ENCODE data around the gene ATP6V0A1. TPM values are rescaled to one million over a fixed set of nuclear protein-coding genes. Genes with fewer than 3 reads are reported as not detected.
A peak's percentile ranks its signal among the peaks of the same experiment; 100 is the strongest.

Gene ATP6V0A1
- total RNA-seq, 2 experiments from 2014 or later: 10.4 to 14.4 TPM

DNA sequence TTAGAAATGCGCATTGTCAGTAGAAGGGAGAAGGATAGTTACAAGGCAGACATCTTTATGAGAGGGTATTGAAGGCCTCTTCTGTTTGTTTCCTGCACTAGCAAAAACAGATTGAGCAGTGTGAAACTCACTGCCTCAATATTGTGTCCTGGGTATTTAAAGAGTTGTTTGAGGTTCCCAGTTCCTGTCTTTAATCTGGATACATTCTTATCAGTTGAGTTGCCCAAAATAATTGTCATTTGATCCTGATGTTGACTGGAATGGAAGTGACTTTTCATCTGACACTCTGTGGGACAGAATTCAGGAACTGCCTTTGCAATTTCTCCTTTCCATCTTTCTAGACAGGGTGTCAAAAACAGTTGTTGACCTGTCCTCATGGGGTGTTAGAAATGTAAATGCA, 1.7 kb downstream of the ATP6V0A1 start:
- ATAC-seq (ENCODE audit: poor library complexity): no peak
- Mint-ChIP-seq H3K4me3 (no peak overlapping the region), H3K9me3 (no peaks in the 10 kb centered on the region), H3K27ac (peak overlapping the region; percentile 85), H3K4me1 (ENCODE audit: low read depth) (peaks cover 47% of the 10 kb centered on the region), H3K36me3 (ENCODE audit: low read depth) (peaks cover 28% of the 10 kb centered on the region), H3K27me3 (no peaks in the 10 kb centered on the region)
- no peak overlapping the region for H3K4me3 ChIP-seq (ENCODE audit: low read length)
- H3K27ac ChIP-seq (ENCODE audit: low read depth in 1 of 2, low read length in 2 of 2): no peak overlapping the region
- no peaks in the 10 kb centered on the region for H3K27me3 ChIP-seq (ENCODE audit: control insufficient read depth in 1 of 2, insufficient read depth in 2 of 2, low read length in 2 of 2)
- no peaks in the 10 kb centered on the region for H3K9me3 ChIP-seq (ENCODE audit: control insufficient read depth in 1 of 2, insufficient read depth in 1 of 2, low read length in 2 of 2)
- DNase-seq: no peak
- POLR2A ChIA-PET: interaction anchor here (1.0 to 1.5 kb wide), 4 partner anchors 8 to 494 kb away, joined by 3 to 6 read pairs (median 3); partner anchors contain the start of genes CNP and STAT3
- TF ChIP-seq, protein P1, sequence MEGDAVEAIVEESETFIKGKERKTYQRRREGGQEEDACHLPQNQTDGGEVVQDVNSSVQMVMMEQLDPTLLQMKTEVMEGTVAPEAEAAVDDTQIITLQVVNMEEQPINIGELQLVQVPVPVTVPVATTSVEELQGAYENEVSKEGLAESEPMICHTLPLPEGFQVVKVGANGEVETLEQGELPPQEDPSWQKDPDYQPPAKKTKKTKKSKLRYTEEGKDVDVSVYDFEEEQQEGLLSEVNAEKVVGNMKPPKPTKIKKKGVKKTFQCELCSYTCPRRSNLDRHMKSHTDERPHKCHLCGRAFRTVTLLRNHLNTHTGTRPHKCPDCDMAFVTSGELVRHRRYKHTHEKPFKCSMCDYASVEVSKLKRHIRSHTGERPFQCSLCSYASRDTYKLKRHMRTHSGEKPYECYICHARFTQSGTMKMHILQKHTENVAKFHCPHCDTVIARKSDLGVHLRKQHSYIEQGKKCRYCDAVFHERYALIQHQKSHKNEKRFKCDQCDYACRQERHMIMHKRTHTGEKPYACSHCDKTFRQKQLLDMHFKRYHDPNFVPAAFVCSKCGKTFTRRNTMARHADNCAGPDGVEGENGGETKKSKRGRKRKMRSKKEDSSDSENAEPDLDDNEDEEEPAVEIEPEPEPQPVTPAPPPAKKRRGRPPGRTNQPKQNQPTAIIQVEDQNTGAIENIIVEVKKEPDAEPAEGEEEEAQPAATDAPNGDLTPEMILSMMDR (IDR thresholded peaks at IDR 0.05): no peak
- intact Hi-C loops (cut with DNase I, micrococcal nuclease): loop anchor here in 1 of 2 experiments (5.0 kb wide), 1 partner anchor 38 kb away; the partner anchor contains the start of gene CAVIN1
- peaks cover 45% of the 10 kb centered on the region for H3K4me1 ChIP-seq (ENCODE audit: insufficient read depth, low read length)
- CTCF ChIA-PET: interaction anchor here (0.8 to 1.3 kb wide), 3 partner anchors 9 to 231 kb away, joined by 3 read pairs; no protein-coding TSS in a partner anchor
- H3K36me3 ChIP-seq (ENCODE audit: insufficient read depth, low read length): no peaks in the 10 kb centered on the region

DNA sequence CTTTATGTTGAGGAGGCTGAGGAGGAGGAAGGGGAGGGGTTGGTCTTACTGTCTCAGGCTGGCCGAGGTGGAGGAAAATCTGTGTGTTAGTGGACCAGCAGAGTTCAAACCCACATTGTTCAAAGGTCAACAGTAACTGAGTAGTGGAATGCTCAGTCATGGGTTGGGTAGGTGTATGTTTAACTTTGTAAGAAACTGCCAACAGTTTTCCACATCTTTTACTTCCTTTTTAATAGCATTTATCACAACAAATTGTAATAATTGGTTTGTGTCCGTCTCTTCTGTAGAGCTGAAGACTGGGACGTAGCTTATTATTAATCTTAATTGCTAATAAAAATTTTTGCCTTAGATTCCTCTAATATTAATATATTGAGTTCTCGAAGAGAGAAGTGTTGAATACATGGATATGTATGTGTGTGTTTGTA, 5.3 kb downstream of the ATP6V0A1 start:
- no peaks in the 10 kb centered on the region for H3K27me3 ChIP-seq (ENCODE audit: control insufficient read depth in 1 of 2, insufficient read depth in 2 of 2, low read length in 2 of 2)
- H3K36me3 ChIP-seq (ENCODE audit: insufficient read depth, low read length): peaks cover 19% of the 10 kb centered on the region
- H3K27ac ChIP-seq (ENCODE audit: low read depth in 1 of 2, low read length in 2 of 2): no peak overlapping the region
- ChIA-PET POLR2A (no interaction called here), CTCF (no interaction called here)
- H3K36me3 Mint-ChIP-seq (ENCODE audit: low read depth): peaks cover 55% of the 10 kb centered on the region
- ATAC-seq (ENCODE audit: poor library complexity) (no peak), DNase-seq (no peak)
- peaks cover 14% of the 10 kb centered on the region for H3K4me1 ChIP-seq (ENCODE audit: insufficient read depth, low read length)
- peaks cover 20% of the 10 kb centered on the region for H3K4me1 Mint-ChIP-seq (ENCODE audit: low read depth)
- no peak overlapping the region for H3K4me3 ChIP-seq (ENCODE audit: low read length)
- intact Hi-C loops (cut with DNase I, micrococcal nuclease): loop anchor here in 1 of 2 experiments (5.0 kb wide), 1 partner anchor 42 kb away; the partner anchor contains the start of gene CAVIN1
- H3K27ac Mint-ChIP-seq: no peak overlapping the region
- H3K4me3 Mint-ChIP-seq: no peak overlapping the region
- TF ChIP-seq, protein P1 (IDR thresholded peaks at IDR 0.05): no peak
- H3K9me3 Mint-ChIP-seq: no peaks in the 10 kb centered on the region
- H3K27me3 Mint-ChIP-seq: no peaks in the 10 kb centered on the region
- H3K9me3 ChIP-seq (ENCODE audit: control insufficient read depth in 1 of 2, insufficient read depth in 1 of 2, low read length in 2 of 2): no peaks in the 10 kb centered on the region

DNA sequence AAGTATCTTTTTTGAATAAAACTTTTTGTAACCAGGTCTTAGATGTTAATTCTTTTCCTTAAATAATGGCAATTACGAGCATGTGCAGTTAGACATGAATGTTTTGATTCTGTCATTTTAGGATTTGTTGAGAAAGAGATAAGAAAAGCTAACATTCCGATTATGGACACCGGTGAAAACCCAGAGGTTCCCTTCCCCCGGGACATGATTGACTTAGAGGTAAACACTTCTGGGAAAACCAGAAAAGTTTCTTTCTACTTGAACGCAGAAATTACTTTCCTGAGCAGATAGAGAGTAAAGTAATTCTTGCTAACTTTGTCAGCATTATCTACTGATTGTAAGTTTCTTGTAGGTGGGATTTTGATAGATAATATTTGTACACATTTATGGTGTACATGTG, 9.2 kb downstream of the ATP6V0A1 start:
- no peaks in the 10 kb centered on the region for H3K9me3 Mint-ChIP-seq
- Histone ChIP-seq H3K36me3 (ENCODE audit: insufficient read depth, low read length) (peaks cover 19% of the 10 kb centered on the region), H3K4me3 (ENCODE audit: low read length) (no peak overlapping the region), H3K9me3 (ENCODE audit: control insufficient read depth in 1 of 2, insufficient read depth in 1 of 2, low read length in 2 of 2) (no peaks in the 10 kb centered on the region), H3K27ac (ENCODE audit: low read depth in 1 of 2, low read length in 2 of 2) (no peak overlapping the region), H3K4me1 (ENCODE audit: insufficient read depth, low read length) (no peaks in the 10 kb centered on the region), H3K27me3 (ENCODE audit: control insufficient read depth in 1 of 2, insufficient read depth in 2 of 2, low read length in 2 of 2) (no peaks in the 10 kb centered on the region)
- intact Hi-C loops (cut with DNase I, micrococcal nuclease): no loop called here
- TF ChIP-seq, protein P1 (IDR thresholded peaks at IDR 0.05): no peak
- H3K36me3 Mint-ChIP-seq (ENCODE audit: low read depth): peaks cover 70% of the 10 kb centered on the region
- CTCF ChIA-PET: no interaction called here
- ATAC-seq (ENCODE audit: poor library complexity) (no peak), DNase-seq (no peak)
- POLR2A ChIA-PET: no interaction called here
- no peaks in the 10 kb centered on the region for H3K4me1 Mint-ChIP-seq (ENCODE audit: low read depth)
- no peak overlapping the region for H3K27ac Mint-ChIP-seq
- no peaks in the 10 kb centered on the region for H3K27me3 Mint-ChIP-seq
- no peak overlapping the region for H3K4me3 Mint-ChIP-seq
